Ishikawa (cell line): ENCODE results near the gene HOATZ.

Source experiments
- CEBPB ChIP-seq: IDR thresholded peaks from 2 replicates; pipeline ENCODE4 v1.6.1; 2012
- CREB1 ChIP-seq: IDR thresholded peaks from 2 replicates; pipeline ENCODE4 v1.6.1; 2012; ENCODE audit warnings: low read depth
- EGR1 ChIP-seq: IDR thresholded peaks from 2 replicates; pipeline ENCODE4 v1.6.1; 2012
- EP300 ChIP-seq: IDR thresholded peaks from 2 replicates; pipeline ENCODE4 v1.6.1; 2012; ENCODE audit warnings: borderline replicate concordance
- FOXM1 ChIP-seq: IDR thresholded peaks from 2 replicates; pipeline ENCODE4 v1.6.1; 2012; ENCODE audit warnings: low read depth, borderline replicate concordance
- NFIC ChIP-seq: IDR thresholded peaks from 2 replicates; pipeline ENCODE4 v1.6.1; 2012
- RAD21 ChIP-seq: IDR thresholded peaks from 2 replicates; pipeline ENCODE4 v1.6.1; 2012; ENCODE audit warnings: low read depth
- TAF1 ChIP-seq: IDR thresholded peaks from 2 replicates; pipeline ENCODE4 v1.6.1; 2012; ENCODE audit warnings: low read depth, mild to moderate bottlenecking
- TCF12 ChIP-seq: IDR thresholded peaks from 2 replicates; pipeline ENCODE4 v1.6.1; 2012; ENCODE audit warnings: low read depth
- TEAD4 ChIP-seq: IDR thresholded peaks from 2 replicates; pipeline ENCODE4 v1.6.1; 2012
- YY1 ChIP-seq: IDR thresholded peaks from 2 replicates; pipeline ENCODE4 v1.6.1; 2012; ENCODE audit warnings: low read depth
- ZBTB7A ChIP-seq: IDR thresholded peaks from 2 replicates; pipeline ENCODE4 v1.6.1; 2012; ENCODE audit warnings: low read depth
- TF ChIP-seq, protein P1 (sequence below): IDR thresholded peaks from 2 replicates; pipeline ENCODE4 v1.6.1; 2012; ENCODE audit warnings: low read depth, mild to moderate bottlenecking
- TF ChIP-seq, protein P2 (sequence below): IDR thresholded peaks from 2 replicates; pipeline ENCODE4 v1.6.1; 2012
- TF ChIP-seq, protein P3 (sequence below): IDR thresholded peaks from 2 replicates; pipeline ENCODE4 v1.6.1; 2012

The HOATZ gene

GRCh38 chr11:111479666-111480065 is 34.9 kb upstream of the HOATZ start:
- TF ChIP-seq ZBTB7A, result no peak
- TF ChIP-seq, protein P1, sequence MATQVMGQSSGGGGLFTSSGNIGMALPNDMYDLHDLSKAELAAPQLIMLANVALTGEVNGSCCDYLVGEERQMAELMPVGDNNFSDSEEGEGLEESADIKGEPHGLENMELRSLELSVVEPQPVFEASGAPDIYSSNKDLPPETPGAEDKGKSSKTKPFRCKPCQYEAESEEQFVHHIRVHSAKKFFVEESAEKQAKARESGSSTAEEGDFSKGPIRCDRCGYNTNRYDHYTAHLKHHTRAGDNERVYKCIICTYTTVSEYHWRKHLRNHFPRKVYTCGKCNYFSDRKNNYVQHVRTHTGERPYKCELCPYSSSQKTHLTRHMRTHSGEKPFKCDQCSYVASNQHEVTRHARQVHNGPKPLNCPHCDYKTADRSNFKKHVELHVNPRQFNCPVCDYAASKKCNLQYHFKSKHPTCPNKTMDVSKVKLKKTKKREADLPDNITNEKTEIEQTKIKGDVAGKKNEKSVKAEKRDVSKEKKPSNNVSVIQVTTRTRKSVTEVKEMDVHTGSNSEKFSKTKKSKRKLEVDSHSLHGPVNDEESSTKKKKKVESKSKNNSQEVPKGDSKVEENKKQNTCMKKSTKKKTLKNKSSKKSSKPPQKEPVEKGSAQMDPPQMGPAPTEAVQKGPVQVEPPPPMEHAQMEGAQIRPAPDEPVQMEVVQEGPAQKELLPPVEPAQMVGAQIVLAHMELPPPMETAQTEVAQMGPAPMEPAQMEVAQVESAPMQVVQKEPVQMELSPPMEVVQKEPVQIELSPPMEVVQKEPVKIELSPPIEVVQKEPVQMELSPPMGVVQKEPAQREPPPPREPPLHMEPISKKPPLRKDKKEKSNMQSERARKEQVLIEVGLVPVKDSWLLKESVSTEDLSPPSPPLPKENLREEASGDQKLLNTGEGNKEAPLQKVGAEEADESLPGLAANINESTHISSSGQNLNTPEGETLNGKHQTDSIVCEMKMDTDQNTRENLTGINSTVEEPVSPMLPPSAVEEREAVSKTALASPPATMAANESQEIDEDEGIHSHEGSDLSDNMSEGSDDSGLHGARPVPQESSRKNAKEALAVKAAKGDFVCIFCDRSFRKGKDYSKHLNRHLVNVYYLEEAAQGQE, result no peak
- TF ChIP-seq FOXM1, result no peak
- no peak for TF ChIP-seq EP300
- TF ChIP-seq NFIC, result no peak

- TF ChIP-seq TEAD4 (no peak), TCF12 (no peak), EGR1 (no peak), FOXM1 (no peak), CREB1 (no peak), CEBPB (no peak), EP300 (no peak), RAD21 (no peak), ZBTB7A (no peak), YY1 (no peak), TAF1 (no peak), NFIC (no peak)
- TF ChIP-seq, protein P2, sequence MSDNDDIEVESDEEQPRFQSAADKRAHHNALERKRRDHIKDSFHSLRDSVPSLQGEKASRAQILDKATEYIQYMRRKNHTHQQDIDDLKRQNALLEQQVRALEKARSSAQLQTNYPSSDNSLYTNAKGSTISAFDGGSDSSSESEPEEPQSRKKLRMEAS, result no peak
- TF ChIP-seq, protein P3, sequence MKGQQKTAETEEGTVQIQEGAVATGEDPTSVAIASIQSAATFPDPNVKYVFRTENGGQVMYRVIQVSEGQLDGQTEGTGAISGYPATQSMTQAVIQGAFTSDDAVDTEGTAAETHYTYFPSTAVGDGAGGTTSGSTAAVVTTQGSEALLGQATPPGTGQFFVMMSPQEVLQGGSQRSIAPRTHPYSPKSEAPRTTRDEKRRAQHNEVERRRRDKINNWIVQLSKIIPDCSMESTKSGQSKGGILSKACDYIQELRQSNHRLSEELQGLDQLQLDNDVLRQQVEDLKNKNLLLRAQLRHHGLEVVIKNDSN, result no peak
- TF ChIP-seq, protein P1, result no peak
Measured at GRCh38 chr11:111483431-111483830, 31.1 kb upstream of the HOATZ start.

GRCh38 chr11:111490496-111490895 is 24.1 kb upstream of the HOATZ start:
- TF ChIP-seq ZBTB7A (no peak), TEAD4 (no peak), NFIC (no peak), CREB1 (no peak), RAD21 (no peak), CEBPB (no peak), EP300 (no peak), TCF12 (no peak), TAF1 (no peak), FOXM1 (no peak)
- TF ChIP-seq, protein P2, result no peak

DNA sequence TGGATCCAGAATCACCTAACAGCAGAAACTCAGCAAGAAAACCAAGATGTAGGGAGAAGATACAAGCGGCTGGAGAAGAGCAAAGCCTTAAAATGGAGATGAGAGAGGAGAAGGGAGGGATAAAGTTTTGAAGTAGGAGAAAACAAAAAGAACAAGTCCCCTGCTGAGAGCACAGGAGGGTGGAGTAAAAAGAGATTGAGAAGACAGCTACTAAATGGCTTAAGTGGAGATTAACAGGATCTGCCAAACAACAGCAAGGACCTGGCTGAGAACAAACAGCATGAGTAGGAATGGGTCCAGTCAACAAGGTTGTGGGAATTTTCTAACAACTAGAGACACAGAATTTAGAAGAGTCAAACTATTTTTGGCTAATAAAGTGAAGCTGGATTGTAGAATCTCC is 20.5 kb upstream of the HOATZ start:
- TF ChIP-seq, protein P3, result no peak
- no peak for TF ChIP-seq YY1
- no peak for TF ChIP-seq TAF1
- TF ChIP-seq, protein P1, result no peak
- no peak for TF ChIP-seq EGR1
- TF ChIP-seq ZBTB7A, result no peak
- TF ChIP-seq, protein P2, result no peak
- TF ChIP-seq TCF12, result no peak
- TF ChIP-seq CEBPB, result no peak
- no peak for TF ChIP-seq NFIC
- TF ChIP-seq TEAD4, result no peak
- no peak for TF ChIP-seq EP300
- no peak for TF ChIP-seq CREB1
- TF ChIP-seq RAD21, result no peak
- no peak for TF ChIP-seq FOXM1

GRCh38 chr11:111499483-111499882 is 15.1 kb upstream of the HOATZ start:
- no peak for TF ChIP-seq YY1
- TF ChIP-seq, protein P3, result no peak
- TF ChIP-seq FOXM1, result no peak
- TF ChIP-seq EP300, result no peak
- no peak for TF ChIP-seq ZBTB7A
- TF ChIP-seq, protein P2, result no peak
- TF ChIP-seq TAF1, result no peak
- no peak for TF ChIP-seq RAD21
- no peak for TF ChIP-seq TCF12
- TF ChIP-seq CREB1, result no peak
- TF ChIP-seq, protein P1, result no peak
- no peak for TF ChIP-seq NFIC
- TF ChIP-seq CEBPB, result no peak
- TF ChIP-seq TEAD4, result no peak
- TF ChIP-seq EGR1, result no peak
